ENCODE results near the gene SPATS2L.

- TF ChIP-seq POLR2A (IDR thresholded peaks at IDR 0.05), result no peak
- no peak for TF ChIP-seq CTCF (IDR thresholded peaks at IDR 0.05)
Measured at GRCh38 chr2:200359552-200359951, 53.1 kb downstream of the SPATS2L start.
